HG03139 (cell line): ENCODE data around the gene AKAP1.
A peak's percentile ranks its signal among the peaks of the same experiment; 100 is the strongest.

Experiments
- ATAC-seq: cut with Tn5 transposase; IDR thresholded peaks from one replicate; pipeline ENCODE4 v1.9.1; 2021; ENCODE audit not compliant: unreplicated experiment

Gene AKAP1, protein sequence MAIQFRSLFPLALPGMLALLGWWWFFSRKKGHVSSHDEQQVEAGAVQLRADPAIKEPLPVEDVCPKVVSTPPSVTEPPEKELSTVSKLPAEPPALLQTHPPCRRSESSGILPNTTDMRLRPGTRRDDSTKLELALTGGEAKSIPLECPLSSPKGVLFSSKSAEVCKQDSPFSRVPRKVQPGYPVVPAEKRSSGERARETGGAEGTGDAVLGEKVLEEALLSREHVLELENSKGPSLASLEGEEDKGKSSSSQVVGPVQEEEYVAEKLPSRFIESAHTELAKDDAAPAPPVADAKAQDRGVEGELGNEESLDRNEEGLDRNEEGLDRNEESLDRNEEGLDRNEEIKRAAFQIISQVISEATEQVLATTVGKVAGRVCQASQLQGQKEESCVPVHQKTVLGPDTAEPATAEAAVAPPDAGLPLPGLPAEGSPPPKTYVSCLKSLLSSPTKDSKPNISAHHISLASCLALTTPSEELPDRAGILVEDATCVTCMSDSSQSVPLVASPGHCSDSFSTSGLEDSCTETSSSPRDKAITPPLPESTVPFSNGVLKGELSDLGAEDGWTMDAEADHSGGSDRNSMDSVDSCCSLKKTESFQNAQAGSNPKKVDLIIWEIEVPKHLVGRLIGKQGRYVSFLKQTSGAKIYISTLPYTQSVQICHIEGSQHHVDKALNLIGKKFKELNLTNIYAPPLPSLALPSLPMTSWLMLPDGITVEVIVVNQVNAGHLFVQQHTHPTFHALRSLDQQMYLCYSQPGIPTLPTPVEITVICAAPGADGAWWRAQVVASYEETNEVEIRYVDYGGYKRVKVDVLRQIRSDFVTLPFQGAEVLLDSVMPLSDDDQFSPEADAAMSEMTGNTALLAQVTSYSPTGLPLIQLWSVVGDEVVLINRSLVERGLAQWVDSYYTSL

DNA sequence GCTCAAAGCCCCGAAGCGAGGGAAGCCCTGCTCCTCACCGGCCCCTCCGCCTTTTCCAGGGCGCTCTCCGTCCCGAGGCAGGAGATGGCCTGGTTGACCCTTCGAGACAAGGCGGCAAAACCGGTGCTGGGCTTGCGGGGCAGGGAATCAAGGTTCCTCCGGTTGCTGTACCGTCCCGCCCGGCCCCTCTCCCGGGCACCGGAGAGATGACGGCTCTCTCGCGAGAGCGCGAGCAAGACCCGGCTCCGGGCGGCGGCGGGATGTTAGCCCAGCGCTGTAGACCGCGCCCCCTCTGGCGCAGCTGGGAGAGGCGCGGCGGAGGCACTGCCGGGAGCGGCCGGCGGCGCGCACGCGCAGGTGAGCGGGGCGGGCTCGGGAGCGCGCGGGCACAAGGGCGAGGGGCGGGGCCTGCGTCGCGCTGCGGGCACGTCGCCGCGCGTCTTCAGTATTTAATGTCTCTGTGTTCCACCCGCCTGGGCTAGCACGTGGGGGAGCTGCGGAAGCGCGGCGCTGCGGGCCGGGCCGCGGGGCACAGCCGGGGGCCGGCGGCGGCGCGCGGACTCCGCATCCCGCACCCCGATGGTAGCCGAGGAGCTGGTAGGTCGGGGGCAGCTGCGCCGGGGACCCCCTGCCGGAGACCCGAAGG, at the start of gene AKAP1:
Gene AKAP1 (plus strand): TSS at position 445 of the 646 bp plus-strand sequence. CDS start 20,219 bp downstream, outside the sequence.
- ATAC-seq = peak; percentile 79

DNA sequence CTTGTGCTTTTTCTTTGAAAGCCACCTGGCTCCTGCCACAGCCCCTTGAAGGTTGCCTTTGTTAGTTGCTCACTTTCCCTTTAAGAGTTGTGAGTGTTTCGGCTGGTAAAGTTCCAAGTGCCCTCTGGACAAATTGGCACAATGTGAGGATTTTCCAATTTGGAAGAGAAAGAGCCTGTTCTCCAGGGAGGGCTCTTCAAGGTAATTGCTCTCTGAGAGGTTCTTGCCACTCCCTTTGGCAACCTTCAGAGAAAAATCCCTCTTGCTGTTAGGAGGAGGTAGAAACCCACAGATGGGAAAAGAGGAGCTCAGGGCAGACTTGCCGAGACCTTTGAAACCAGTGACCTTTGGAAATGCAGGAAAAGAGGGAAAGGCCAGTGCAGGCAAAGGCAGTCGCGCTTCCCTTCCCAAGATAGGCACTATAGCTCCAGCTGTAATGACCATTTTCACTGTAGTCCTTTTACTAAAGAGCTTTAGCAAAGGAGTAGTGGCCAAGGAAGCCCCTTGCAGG, 49.0 kb upstream of the AKAP1 start:
- no peak for ATAC-seq

DNA sequence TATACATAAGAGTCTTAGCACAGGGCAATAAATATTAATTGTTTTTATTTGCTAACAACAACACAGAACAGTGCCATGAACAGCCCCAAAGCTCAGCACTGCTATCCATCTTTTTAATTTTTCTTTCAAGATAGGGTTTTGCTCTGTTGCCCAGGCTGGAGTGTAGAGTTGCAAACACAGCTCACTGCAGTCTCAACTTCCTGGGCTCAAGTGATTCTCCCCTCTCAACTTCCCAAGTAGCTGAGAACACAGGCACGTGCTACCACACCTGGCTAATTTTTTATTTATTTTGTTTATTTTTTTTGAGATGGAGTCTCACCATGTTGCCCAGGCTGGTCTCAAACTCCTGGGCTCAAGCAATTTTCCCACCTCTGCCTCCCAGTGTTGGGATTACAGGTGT, 47.6 kb upstream of the AKAP1 start:
- ATAC-seq = no peak

DNA sequence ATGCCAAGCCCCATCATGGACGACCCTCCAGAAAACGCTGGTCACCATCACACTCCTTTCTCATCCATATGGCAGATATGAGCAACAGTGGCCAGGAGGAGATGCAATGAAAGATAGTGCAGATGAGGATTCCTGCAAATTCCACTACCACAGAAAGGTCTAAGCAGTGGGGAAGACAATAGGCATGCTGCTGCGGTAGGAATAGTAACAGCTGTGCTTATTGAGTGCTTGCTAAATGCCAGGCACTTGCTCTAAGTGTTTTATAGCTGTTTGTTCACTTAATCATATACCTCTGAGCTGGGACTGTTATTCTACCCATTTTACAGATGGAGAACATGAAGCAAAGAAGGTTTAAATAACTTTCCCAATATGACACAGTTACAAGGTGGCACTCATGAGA, 46.6 kb upstream of the AKAP1 start:
- ATAC-seq = no peak

DNA sequence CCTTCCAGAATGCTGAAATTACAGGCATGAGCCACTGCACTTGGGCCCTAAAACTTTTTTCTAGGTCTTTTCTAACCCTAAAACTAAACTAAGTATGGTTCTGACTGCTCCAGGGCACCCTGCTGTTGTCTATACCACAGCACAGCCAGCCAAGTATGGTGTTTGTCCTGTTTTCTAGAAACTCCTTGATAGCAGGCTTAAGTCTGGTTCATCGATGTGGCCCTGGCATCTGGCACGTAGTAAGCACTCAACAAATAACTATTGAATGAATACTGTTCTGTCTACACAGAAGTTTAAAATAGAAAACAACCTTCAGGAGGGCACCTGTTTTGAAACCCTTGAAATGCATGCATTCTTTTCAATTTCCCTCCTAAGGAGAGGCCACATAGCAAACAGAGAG, 44.5 kb upstream of the AKAP1 start:
- ATAC-seq = no peak

DNA sequence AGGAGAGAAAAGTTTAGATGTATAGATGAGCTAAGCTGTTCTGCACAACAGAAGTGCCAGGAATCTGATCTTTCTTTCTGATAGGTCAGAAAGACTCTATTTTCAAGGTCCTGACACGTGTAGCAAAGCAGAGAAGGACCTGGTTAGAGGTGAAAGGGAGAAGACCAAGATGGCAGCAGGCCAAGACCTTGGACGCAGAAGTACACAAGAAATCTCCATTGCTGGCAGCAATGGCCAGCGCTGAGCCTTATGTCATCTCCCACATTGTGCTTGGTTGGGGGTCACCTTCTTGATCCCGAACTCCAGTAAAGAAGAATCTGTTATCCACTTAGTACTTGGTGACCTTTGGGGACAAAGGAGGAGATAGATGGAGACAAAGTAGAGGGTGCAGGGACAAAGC, 41.8 kb upstream of the AKAP1 start:
- ATAC-seq = no peak

DNA sequence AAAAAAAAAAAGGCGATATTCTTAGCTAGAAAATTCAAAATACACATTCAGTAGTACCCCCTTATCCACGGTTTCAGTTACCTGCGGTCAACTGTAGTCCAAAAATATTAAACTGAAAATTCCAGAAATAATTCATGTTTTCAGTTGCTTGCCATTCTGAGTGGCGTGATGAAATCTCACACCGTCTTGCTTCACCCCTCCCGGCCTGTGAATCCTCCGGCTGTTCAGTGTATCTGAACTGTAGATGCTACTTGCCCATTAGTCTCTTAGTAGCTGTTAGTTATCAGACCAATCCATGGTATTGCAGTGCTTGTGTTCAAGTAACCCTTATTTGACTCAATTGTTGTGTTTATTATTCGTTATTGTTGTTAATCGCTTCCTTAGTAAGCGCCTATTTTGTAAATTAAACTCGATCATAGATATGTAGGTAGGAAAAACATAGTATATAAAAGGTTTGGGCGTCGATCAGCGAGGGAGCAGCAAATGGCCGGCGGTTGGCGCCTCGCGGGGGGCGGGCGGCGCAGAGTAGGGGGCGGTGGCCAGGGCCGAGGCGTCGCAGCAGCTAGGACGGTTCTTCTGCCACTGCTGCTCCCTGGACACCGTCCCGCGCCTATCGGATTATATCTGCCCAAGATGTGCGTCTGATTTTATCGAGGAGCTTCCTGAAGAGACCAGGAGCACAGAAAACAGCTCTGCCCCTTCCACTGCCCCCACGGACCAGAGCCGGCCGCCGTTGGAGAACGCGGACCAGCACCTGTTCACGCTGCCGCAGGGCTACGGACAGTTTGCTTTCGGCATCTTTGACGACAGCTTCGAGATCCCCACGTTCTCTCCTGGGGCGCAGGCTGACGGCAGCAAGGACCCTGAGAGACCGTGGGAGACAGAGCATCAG, 39.8 kb upstream of the AKAP1 start:
- ATAC-seq = no peak

DNA sequence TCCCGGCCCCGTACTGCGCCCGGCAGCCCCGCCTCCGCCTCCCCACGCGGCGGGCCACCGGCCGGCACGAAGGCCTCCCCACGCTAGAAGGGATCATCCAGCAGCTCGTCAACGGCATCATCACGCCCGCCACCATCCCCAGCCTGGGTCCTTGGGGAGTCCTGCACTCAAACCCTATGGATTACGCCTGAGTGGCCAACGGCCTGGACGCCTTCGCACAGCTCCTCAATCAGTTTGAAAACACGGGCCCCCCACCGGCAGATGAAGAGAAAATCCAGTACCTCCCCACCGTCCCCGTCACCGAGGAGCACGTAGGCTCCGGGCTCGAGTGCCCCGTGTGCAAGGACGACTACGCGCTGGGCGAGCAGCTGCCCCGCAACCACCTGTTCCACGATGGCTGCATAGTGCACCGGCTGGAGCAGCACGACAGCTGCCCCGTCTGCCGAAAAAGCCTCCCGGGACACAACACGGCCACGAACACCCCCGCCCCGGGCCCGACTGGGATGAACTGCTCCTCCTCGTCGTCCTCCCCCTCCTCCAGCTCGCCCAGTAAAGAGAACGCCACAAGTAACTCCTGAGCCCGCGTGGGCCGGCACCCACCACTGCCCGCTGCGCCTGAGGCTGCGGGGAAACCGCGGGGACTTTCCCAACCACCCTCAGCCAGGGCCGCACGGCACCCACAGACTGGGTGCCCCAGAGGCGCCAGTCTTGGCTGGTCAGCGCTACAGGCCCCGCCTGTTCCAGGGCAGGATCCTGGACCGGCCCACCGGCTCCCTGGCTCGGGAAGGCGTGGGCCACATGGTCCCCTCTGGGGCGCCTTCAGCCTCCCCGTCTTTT, 39.0 kb upstream of the AKAP1 start:
- no peak for ATAC-seq

DNA sequence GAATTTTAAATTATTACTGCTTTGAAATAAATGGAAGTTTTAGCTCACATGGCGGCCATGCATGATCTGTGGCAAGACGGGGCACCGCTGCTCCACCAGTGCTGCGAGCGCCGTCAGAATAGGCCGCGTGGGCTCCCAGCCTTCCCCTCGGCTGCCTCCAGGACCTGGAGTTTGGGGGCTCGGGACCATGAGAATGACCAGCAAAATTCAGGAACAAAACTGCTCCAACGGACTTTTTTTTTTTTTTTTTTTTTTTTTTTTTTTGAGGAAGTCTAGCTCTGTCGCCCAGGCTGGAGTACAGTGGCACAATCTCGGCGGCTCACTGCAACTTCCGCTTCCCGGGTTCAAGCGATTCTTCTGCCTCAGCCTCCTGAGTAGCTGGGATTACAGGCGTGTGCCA, 38.3 kb upstream of the AKAP1 start:
- ATAC-seq = no peak

DNA sequence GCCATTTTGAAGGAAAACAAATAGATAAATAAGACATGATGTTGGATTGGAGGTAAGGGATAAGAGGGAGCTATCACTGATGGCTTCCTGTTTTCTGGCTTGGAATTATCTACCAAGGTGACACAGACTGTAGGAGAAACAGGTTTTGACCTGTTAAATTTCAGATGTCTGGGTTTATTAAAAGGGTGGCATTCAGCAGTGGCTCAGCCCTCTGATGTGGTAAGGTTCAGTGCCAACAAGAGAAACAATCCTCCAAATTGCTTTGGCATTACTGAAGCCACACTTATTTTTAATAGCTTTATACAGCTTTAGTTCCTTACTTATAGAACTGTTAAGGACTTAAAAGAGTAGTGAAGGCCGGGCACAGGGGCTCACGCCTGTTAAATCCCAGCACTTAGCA, 37.0 kb upstream of the AKAP1 start:
- no peak for ATAC-seq

DNA sequence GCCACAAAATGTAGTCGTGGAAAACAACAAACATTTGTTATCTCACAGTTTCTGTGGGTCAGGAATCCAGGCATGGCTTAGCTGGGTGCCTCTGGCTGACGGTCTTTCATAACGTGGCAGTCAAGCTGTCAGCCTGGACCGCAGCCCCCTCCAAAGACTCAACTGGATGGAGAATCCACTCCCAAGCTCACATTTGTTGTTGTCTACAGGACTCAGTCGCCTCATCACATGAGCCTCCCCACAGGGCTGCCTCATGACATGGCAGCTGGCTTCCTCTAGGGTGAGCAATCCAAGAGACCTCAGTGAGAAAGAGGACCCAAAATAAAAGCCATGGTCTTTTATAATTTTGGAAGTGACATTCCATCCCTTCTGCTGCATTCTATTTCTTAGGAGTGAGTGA, 34.7 kb upstream of the AKAP1 start:
- no peak for ATAC-seq

DNA sequence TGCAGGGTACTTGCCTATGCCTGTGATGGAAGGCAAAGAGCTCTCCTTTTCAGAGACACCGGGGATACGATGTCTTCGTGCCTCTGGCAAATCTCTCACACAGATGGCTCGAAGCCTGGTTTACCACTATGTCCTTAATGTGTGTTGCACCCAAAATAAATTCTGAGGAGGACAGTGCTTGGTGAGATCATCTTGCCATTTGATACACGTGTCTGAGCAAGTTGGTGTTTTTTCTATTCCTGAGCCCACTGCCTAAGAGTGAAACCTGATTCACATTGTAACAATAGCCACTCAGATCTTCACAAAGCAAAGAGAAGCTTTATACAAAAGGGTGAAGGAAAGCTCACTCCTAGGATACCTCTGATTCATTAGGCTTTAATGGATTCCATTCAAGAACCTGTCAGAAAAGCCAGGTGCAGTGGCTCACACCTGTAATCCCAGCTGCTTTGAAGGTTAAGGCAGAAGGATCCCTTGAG, 33.1 kb upstream of the AKAP1 start:
- no peak for ATAC-seq

DNA sequence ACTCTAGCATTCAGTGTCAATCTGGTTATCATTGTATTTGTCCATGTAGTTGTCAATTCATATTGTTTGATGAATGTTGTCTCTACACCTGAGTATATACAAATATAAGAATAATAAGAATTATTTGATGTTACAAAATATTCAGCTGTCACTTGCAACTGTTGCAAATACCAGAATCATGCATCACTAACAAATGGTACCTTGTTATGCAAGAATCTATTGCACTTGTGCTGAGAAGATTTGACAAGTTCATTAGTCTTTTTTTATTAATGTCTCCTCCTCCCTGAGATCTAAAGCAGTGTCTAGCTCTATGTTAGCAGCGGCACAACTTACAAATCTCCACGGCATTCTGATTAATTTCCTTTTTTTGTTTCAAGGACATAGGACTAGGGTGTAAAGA, 22.2 kb upstream of the AKAP1 start:
- no peak for ATAC-seq

DNA sequence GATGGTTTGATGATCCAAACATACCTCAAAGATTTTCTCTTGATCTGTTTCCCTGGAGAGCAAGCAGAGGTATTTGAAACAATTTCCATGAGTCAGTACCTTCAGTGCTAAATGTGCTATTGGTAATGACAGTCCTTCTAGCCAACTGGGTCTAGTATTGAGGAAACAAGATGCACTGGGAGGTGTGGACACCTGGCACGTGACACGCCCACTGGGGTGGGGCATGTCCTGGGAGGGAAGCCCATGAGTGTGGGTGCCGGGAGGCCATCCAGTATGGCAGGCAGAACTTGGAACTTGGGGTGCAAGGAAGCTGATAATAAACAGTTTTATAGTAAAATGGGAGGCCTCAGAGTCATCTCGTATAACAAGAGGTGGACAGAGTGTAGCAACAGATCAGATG, 17.9 kb upstream of the AKAP1 start:
- no peak for ATAC-seq

DNA sequence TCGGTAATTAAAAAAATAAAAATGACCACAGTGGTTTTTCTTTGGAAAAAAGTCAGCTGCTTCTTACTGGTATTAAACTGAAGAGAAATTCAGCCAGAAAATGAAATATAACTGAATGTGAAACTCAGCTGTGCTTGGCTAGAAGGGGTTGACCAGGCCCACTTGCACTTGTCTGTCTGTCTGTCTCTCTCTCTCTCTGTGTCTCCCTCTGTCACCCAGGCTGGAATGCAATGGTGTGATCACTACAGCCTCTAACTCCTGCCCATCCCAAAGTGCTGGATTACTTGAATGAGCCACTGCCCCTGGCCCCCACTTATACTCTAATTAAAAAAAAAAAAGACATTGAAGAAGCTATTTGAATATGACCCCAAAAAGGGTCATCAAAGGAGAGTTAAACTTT, 17.3 kb upstream of the AKAP1 start:
- no peak for ATAC-seq

DNA sequence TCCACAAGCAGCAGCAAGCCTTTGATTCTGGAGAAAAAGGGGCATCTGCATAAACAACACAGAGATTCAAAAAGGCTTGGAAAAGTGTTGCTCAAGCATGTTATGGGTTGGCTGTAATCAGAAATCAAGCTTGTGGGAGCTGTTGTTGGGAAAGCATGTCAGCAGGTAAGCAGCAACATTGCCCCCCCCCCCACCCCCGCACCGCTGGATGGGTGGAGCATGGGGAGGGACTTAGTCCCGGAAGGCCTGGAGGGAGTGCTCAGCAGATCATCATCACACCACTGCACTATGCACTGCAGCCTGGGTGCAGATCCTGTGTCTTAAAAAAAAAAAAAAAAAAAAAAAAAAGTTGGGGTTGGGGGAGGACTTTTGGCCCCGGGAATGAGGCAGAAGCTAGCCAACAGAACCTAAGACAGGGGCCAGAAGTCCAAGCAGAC, 16.8 kb upstream of the AKAP1 start:
- ATAC-seq = no peak

DNA sequence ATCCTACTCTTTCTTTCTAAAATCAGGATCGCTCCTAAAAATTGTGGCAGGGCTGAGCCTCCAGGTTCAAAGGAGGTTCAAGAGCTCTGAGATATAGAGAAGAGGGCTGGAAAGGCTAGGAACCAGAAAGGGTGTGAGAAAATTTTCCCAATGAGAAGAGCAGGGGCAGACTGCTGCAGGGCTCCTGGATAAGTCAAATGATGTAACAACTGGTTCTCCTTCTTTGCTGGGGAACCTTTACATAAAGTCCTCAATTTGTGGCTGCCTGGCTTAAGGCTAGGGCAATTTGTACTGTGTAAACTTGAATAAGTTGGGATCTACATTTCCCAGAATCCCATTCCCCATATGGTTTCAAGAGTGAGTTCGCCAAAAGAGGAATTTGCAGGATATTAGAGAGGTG, 16.3 kb upstream of the AKAP1 start:
- ATAC-seq = no peak

DNA sequence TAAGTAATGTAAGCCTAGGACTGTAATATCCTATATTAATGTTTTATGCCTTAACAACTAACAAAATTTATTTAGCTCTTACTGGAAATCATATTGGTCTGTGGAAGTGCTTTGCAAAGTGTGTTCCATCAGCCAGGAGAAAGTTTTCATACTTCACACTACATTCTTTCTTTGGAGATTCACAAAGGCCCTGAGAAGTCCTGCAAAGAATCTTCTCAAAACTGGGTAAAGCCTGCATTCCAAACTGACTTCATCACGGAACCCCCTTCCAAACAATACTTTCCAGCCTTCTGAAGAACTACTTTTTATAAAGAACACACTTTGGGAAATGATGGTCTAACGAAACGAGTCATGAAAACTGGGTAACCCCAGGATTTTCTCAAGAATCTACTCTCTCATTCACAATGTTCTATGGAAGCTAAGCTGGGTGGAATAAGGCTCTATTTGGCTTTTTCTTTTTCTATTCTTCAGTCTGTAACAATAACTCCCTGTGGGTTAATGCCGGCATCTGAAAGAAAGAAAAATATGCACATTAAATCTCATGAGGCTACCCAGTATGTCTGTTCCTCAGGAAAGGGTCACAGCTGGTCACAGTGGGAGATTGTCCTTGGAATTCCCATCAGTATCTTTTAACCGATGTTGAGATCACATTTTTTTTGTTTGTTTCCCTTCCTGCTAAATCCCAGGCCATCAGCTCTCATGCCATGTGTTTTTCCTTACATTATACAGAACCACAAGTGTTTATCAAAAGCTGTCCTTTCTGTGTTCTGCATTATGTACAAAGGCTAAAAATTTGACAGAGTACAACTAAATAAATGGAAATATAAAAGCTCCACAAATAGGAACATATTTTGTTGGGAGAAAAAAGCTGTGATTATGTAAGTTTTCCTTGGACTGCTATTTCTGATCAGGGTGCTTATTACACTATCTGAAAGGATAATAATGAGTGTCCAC, 12.8 kb upstream of the AKAP1 start:
- no peak for ATAC-seq
